IMR-90 (cell line): ENCODE data around the gene SELENOH.

Experiments
- CTCF ChIP-seq: conservative IDR thresholded peaks from 2 replicates; pipeline ENCODE4 v1.5.1; 2012; ENCODE audit warnings: mild to moderate bottlenecking, low read depth, low read length, improper control_type of control experiment
- POLR2A ChIP-seq: IDR thresholded peaks from 2 replicates; pipeline ENCODE4 v1.6.1; 2012; ENCODE audit warnings: mild to moderate bottlenecking, low read depth, low read length
- RFX5 ChIP-seq: IDR thresholded peaks from 2 replicates; pipeline ENCODE4 v1.8.0; 2012; ENCODE audit warnings: low read depth, mild to moderate bottlenecking, low read length, moderate library complexity
- SMC3 ChIP-seq: fragments of 150-350 bp; IDR thresholded peaks from 2 replicates; pipeline ENCODE4 v1.6.1; 2016; ENCODE audit warnings: low read depth, mild to moderate bottlenecking, antibody characterized with exemption, low read length, moderate library complexity

GRCh38 chr11:57764566-57764965, 23.3 kb downstream of the SELENOH start:
- no peak for TF ChIP-seq POLR2A
- no peak for TF ChIP-seq CTCF
- no peak for TF ChIP-seq RFX5
- TF ChIP-seq SMC3, result no peak
